HL-60 (cell line): ENCODE measurements around the gene SLC5A8.

Experiments
- DNase-seq, 2 experiments: peaks; one replicate each; pipeline ENCODE4 v3.0.0-alpha.2; 2010 to 2020; ENCODE audit warnings: low read depth in 1 of 2, low spot score in 1 of 2
- H3K27ac ChIP-seq: fragments of 250-450 bp; sonication (Bioruptor Pico); replicated peaks from 2 replicates; pipeline ENCODE4 v1.5.1; 2020; ENCODE audit warnings: mild to moderate bottlenecking, moderate library complexity
- H3K27me3 ChIP-seq: fragments of 250-450 bp; sonication (Bioruptor Pico); 2 replicates; pipeline ENCODE4 v1.5.1; 2021; ENCODE audit warnings: mild to moderate bottlenecking, moderate library complexity; ENCODE audit not compliant: insufficient read depth, poor library complexity, severe bottlenecking
- H3K4me3 ChIP-seq: replicated peaks from 2 replicates; pipeline ENCODE4 v1.5.1; 2011; ENCODE audit warnings: mild to moderate bottlenecking, control low read depth, low read length; ENCODE audit not compliant: insufficient read depth
- CTCF ChIP-seq: IDR thresholded peaks from one replicate; pipeline ENCODE4 v1.5.1; 2011; ENCODE audit warnings: low read length, control low read depth, inconsistent platforms; ENCODE audit not compliant: insufficient read depth
- GABPA ChIP-seq: IDR thresholded peaks from 2 replicates; pipeline ENCODE4 v1.6.1; 2012; ENCODE audit warnings: low read depth
- POLR2AphosphoS5 ChIP-seq: IDR thresholded peaks from 2 replicates; pipeline ENCODE4 v1.6.1; 2012; ENCODE audit warnings: low read depth
- REST ChIP-seq: IDR thresholded peaks from 2 replicates; pipeline ENCODE4 v1.6.1; 2012; ENCODE audit warnings: low read depth; ENCODE audit not compliant: insufficient replicate concordance
- SPI1 ChIP-seq: IDR thresholded peaks from 2 replicates; pipeline ENCODE4 v1.6.1; 2012; ENCODE audit warnings: low read depth, mild to moderate bottlenecking, borderline replicate concordance

The SLC5A8 gene

DNA sequence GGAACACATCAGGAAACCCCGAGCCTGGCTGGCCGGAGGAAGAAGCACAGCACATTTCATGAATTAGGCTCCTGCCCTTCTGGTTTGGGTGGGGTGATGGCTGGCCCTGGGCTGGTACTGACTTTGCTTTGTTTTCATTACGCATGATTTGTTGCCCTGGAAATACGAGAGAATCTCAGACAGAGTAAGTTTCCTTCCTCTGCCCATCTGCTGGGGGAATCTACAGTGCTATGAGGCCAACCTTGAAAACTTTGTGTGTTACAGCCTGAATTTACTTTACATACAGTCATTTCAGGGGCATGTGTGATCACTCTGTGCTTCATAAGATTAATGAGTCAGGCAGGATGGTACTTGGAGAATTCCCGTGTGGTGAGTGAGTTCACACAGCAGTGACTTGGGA lies 20.5 kb upstream of the SLC5A8 start:
- TF ChIP-seq POLR2AphosphoS5 = no peak
- no peak for TF ChIP-seq GABPA
- no peak for TF ChIP-seq SPI1
- TF ChIP-seq CTCF = no peak
- no peak for TF ChIP-seq REST
- Histone ChIP-seq H3K27ac (no peak overlapping the region), H3K4me3 (no peak overlapping the region), H3K27me3 (no peaks in the 10 kb centered on the region)
- DNase-seq = no peak

DNA sequence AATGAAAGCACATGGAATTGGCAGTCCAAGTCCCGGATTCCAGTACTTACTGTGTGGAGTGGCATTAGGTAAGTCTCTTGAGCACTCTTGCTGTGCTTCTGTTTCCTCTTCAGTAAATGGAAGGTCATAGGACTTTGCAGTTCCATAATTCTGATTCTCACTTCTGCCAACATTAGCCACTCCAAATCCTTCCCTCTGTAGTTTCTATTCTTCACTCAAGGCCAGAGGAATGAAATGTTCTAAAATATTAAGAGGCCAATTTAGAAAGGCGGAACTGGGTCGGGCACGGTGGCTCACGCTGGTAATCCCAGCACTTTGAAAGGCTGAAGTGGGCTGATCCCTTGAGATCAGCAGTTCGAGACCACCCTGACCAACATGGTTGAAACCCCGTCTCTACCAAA lies 19.8 kb upstream of the SLC5A8 start:
- no peak for DNase-seq
- Histone ChIP-seq H3K27me3 (no peaks in the 10 kb centered on the region), H3K27ac (no peak overlapping the region), H3K4me3 (no peak overlapping the region)
- TF ChIP-seq CTCF = no peak
- no peak for TF ChIP-seq SPI1
- no peak for TF ChIP-seq REST
- TF ChIP-seq GABPA = no peak
- no peak for TF ChIP-seq POLR2AphosphoS5

DNA sequence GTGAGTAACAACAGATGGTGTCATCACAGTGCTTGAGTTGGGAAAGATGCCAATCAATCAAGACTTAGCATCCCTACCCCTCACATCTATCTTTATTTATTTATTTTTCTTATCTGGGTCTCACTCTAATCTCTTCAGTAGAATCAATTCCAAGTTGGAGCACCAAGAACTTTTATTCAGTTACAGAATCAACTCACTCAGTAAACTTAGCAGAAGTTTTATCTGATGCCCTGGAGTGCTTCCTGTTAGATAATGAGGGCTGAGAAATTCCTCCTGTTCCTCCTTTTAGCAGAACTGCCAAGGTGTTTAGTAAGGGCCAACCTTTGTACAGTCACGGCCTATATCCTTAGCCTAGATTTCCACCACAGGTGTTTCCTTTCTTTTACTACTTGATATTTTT lies 11.3 kb upstream of the SLC5A8 start:
- TF ChIP-seq SPI1 = no peak
- no peak for TF ChIP-seq GABPA
- TF ChIP-seq POLR2AphosphoS5 = no peak
- no peak for TF ChIP-seq CTCF
- TF ChIP-seq REST = no peak
- no peak overlapping the region for H3K4me3 ChIP-seq
- peaks cover 4% of the 10 kb centered on the region for H3K27me3 ChIP-seq
- no peak overlapping the region for H3K27ac ChIP-seq
- no peak for DNase-seq
